Thyroid gland (tissue), 4 donors: Measurements from ENCODE around the gene ANG. TPM values are rescaled to one million over a fixed set of nuclear protein-coding genes. Genes with fewer than 3 reads are reported as not detected.
"Not testable (repeated sequence)": the region's sequence is repeated elsewhere in the genome, so short reads cannot be mapped to it uniquely, and the experiment has no call there.

Source experiments
- DNase-seq, 2 donors: peaks; one replicate each; pipeline ENCODE4 v3.0.0-alpha.2; 2019
- H3K27ac ChIP-seq, 3 donors: fragments of 200-600 bp; sonication (generic); 1 replicate in 2 of 3; 2 replicates in 1 of 3; pipeline ENCODE4 v1.5.1; 2016 to 2019; ENCODE audit warnings: mild to moderate bottlenecking in 1 of 3, moderate library complexity in 1 of 3
- H3K27me3 ChIP-seq: fragments of 200-600 bp; sonication (generic); one replicate; pipeline ENCODE4 v1.5.1; 2019
- H3K36me3 ChIP-seq, 2 donors: fragments of 200-600 bp; sonication (generic); one replicate each; pipeline ENCODE4 v1.5.1; 2016 to 2019
- H3K4me1 ChIP-seq, 2 donors: fragments of 200-600 bp; sonication (generic); one replicate each; pipeline ENCODE4 v1.5.1; 2017 to 2019
- H3K4me3 ChIP-seq, 3 donors: fragments of 200-600 bp; sonication (generic); replicated peaks in 1 of 3; 1 replicate in 2 of 3; 2 replicates in 1 of 3; pipeline ENCODE4 v1.5.1; 2016; ENCODE audit warnings: mild to moderate bottlenecking in 1 of 3
- H3K9me3 ChIP-seq: fragments of 200-600 bp; sonication (generic); one replicate; pipeline ENCODE4 v1.5.1; 2017
- POLR2A ChIP-seq, 2 donors: fragments of 450-650 bp; IDR thresholded peaks; one replicate each; pipeline ENCODE4 v1.6.1; 2017; ENCODE audit warnings: antibody characterized with exemption in 2 of 2, mild to moderate bottlenecking in 2 of 2, moderate library complexity in 1 of 2
- WGBS, 2 donors: methylation state at CpG; one replicate each; pipeline ENCODE4 v1.1.5; 2017; 5-methylcytosine and 5-hydroxymethylcytosine counted together
- intact Hi-C: fragments of 100-400 bp; cut with DNase I; formaldehyde crosslinking; loops from one replicate; pipeline ENCODE4 v1.15.1; 2023
- total RNA-seq, 4 donors: library from RNA; depleted of rRNA; stranded (reverse); fragments of >200 nt; gene quantifications; one replicate each; pipeline ENCODE4 v1.2.3, GENCODE V29; 2016
- TF ChIP-seq, protein P1 (sequence below), 6 experiments: fragments of 200-600 bp in 3 of 6; fragments of 450-650 bp in 3 of 6; sonication (generic) in 3 of 6; IDR thresholded peaks; one replicate each; pipeline ENCODE4 v1.5.1; 2016 to 2019; ENCODE audit warnings: antibody characterized with exemption in 6 of 6, mild to moderate bottlenecking in 2 of 6, inconsistent platforms in 1 of 6, moderate library complexity in 1 of 6

The ANG gene
- total RNA-seq = 10 to 100 TPM in 1 of 4 donors, 1 to 10 TPM in 3; 2.8 to 17.6 (median 5.8) TPM

DNA sequence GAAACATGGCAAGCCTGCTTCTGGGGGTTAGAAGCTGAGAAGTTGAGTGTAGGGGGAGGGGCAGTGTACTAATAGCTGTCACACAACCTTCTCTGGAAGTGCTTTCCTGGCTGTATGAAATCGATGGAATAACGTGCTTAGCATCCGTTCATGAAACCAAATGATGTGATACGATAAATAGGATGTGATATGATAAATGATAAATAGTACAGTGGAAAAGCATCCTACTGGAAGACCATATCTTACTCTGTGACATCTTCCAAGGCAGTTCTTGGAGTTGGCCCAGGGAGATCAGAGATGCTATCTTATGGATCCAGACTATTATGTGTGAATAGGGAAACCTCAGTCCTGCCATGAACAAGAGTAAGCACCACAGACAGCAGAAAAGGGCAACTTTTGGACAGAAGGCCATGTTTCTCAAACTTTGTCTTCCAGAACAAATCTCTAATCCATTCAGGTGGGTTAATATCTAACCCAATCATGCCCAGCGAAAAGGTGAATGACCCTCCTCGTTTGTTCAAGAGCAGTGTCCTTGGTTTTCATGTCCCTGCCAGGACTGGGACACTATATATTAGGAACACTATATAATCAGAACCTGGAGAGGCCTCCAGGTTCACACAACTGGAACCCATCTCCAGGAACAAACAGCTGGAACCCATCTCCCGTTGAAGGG is at the start of gene ANG:
Gene ANG (plus strand): TSS at position 598 of the 673 bp plus-strand sequence. CDS start 4,801 bp downstream, outside the sequence.
- TF ChIP-seq POLR2A (IDR thresholded peaks at IDR 0.05) = no peak
- TF ChIP-seq, protein P1, sequence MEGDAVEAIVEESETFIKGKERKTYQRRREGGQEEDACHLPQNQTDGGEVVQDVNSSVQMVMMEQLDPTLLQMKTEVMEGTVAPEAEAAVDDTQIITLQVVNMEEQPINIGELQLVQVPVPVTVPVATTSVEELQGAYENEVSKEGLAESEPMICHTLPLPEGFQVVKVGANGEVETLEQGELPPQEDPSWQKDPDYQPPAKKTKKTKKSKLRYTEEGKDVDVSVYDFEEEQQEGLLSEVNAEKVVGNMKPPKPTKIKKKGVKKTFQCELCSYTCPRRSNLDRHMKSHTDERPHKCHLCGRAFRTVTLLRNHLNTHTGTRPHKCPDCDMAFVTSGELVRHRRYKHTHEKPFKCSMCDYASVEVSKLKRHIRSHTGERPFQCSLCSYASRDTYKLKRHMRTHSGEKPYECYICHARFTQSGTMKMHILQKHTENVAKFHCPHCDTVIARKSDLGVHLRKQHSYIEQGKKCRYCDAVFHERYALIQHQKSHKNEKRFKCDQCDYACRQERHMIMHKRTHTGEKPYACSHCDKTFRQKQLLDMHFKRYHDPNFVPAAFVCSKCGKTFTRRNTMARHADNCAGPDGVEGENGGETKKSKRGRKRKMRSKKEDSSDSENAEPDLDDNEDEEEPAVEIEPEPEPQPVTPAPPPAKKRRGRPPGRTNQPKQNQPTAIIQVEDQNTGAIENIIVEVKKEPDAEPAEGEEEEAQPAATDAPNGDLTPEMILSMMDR (IDR thresholded peaks at IDR 0.05) = no peak
- Histone ChIP-seq H3K27ac (no peak within 1 kb of the TSS), H3K4me3 (no peak within 1 kb of the TSS), H3K9me3 (no peaks in the 10 kb centered on the region), H3K4me1 (peaks cover 0 to 3% of the 10 kb centered on the region in 2 donors), H3K36me3 (no peaks in the 10 kb centered on the region), H3K27me3 (no peaks in the 10 kb centered on the region)
- intact Hi-C loops = loop anchor here (10.0 kb wide), 1 partner anchor 234 kb away; the partner anchor contains the start of genes APEX1 and OSGEP
- no peak for DNase-seq
- 83 to 86% methylated on average over 7 of the region's 7 CpGs for WGBS, 2 donors

DNA sequence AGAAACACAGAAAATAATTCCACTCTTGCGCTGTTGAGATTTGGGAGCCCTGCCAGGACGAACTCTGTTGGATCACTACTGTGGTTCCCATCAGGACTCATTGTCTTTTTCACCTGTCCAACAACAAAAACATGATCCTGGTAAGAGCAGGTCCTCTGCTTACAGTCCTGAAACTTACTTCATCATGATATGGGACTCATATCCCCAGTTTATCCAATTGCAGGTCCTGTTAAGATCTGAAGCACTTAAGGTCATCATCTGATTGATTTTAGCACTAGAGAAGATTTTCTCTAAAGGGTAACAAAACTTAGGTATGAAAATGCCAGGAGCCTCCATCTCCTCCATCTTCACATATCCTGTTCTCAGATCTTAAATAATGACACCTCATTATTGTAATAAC is 47.0 kb upstream of the ANG start, which contains the start of gene OR6S1:
Gene OR6S1 (minus strand): TSS at position 101 of the 400 bp plus-strand sequence. CDS start 0 bp downstream, at position 101.
- WGBS, 2 donors = 79 to 81% methylated on average over 2 of the region's 2 CpGs
- intact Hi-C loops = no loop called here
- DNase-seq = no peak
- Histone ChIP-seq H3K36me3 (no peaks in the 10 kb centered on the region), H3K27ac (no peak within 1 kb of the TSS), H3K4me3 (no peak within 1 kb of the TSS), H3K4me1 (no peaks in the 10 kb centered on the region), H3K9me3 (no peaks in the 10 kb centered on the region), H3K27me3 (no peaks in the 10 kb centered on the region)
- TF ChIP-seq, protein P1 (IDR thresholded peaks at IDR 0.05) = no peak
- no peak for TF ChIP-seq POLR2A (IDR thresholded peaks at IDR 0.05)

DNA sequence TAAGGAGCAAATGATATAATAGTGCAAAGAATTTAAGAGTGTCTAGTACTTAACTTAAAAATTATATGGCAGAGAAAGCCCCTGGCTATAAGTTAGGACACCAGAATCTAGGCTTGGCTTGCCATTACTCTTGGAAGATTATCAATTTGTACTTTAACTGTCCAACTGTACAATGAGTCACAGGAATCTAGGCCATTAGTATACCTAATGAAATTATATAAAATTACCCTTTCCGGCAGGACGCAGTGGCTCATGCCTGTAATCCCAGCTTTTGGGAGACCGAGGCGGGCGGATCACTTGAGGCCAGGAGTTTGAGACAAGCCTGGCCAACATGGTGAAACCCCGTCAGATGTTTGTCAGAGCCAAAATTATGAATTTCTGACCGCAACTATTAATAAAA is 46.4 kb upstream of the ANG start:
- TF ChIP-seq, protein P1 (IDR thresholded peaks at IDR 0.05) = no peak
- no peak for TF ChIP-seq POLR2A (IDR thresholded peaks at IDR 0.05)
- no peaks in the 10 kb centered on the region for H3K27me3 ChIP-seq
- WGBS, 2 donors = 92 to 93% methylated on average over 7 of the region's 7 CpGs
- H3K4me1 ChIP-seq = no peaks in the 10 kb centered on the region
- H3K36me3 ChIP-seq = no peaks in the 10 kb centered on the region
- no peak overlapping the region for H3K4me3 ChIP-seq
- H3K9me3 ChIP-seq = no peaks in the 10 kb centered on the region
- intact Hi-C loops = no loop called here
- no peak for DNase-seq
- H3K27ac ChIP-seq = no peak overlapping the region

DNA sequence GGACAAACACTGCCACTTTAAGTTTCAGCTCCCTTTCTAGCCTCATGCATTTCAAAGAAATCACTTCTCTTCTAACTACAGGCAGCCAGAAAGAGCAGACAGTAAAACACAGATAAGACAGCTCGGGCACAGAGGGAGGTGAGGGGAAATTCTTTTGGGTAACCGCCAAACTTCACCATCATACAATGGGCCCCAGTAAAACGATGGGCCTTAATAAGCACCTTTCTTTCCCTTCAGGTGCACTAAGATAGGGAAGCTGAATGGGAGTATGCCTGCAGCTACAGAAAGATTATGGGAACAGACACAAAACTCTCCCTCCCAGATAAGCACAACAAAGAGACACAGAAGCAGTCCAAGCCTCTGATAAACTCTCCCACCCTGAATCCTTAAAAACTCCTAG is 45.8 kb upstream of the ANG start:
- H3K36me3 ChIP-seq, intact Hi-C loops, H3K27me3 ChIP-seq, H3K4me3 ChIP-seq, DNase-seq, H3K4me1 ChIP-seq, H3K27ac ChIP-seq, H3K9me3 ChIP-seq: not testable (repeated sequence)
- 16 to 30% methylated on average over 3 of the region's 3 CpGs for WGBS, 2 donors

DNA sequence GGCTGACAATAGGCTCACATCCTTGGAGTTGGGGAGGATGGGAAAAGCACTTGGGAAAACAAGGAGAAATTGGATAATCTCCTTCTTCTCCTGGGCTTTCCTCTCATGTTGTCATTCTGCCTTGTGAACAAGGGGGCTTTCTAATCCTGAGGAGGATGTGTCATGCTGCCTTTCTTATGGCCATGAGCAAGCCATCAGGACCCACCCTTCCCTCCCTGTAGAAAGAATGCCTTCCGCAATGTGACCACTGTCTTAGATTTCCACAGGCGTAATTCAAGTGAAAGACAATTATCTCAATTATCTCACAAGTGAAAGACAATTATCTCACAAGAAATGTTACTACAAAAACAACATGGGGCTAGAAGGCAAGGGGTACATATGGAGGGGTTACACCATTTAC is 44.0 kb upstream of the ANG start:
- TF ChIP-seq POLR2A (IDR thresholded peaks at IDR 0.05) = no peak
- TF ChIP-seq, protein P1 (IDR thresholded peaks at IDR 0.05) = no peak
- intact Hi-C loops = no loop called here
- no peak for DNase-seq
- WGBS, 2 donors = 82 to 84% methylated on average over 2 of the region's 2 CpGs
- no peak overlapping the region for H3K4me3 ChIP-seq
- H3K9me3 ChIP-seq = no peaks in the 10 kb centered on the region
- H3K27ac ChIP-seq = no peak overlapping the region
- H3K4me1 ChIP-seq = no peaks in the 10 kb centered on the region
- H3K27me3 ChIP-seq = no peaks in the 10 kb centered on the region
- H3K36me3 ChIP-seq = no peaks in the 10 kb centered on the region
